ENCODE results near the gene PSTPIP2.

- no peak for TF ChIP-seq POLR2AphosphoS5 (IDR thresholded peaks at IDR 0.05; ENCODE audit: low read depth, low read length)
- no peak for TF ChIP-seq POLR2A (IDR thresholded peaks at IDR 0.05; ENCODE audit: low read depth, low read length)
Observed at GRCh38 chr18:45991788-45992187, 80.3 kb downstream of the PSTPIP2 start.
